Endothelial cell of umbilical vein (primary cell): ENCODE results near the gene MCM3. TPM values are rescaled to one million over a fixed set of nuclear protein-coding genes. Genes with fewer than 3 reads are reported as not detected.

Source experiments
- BruUV-seq: library from RNA; stranded (reverse); fragments of 400-500 nt; replicated peaks from 2 replicates; lab custom pipeline; 2021; lab: Mats Ljungman, UMichigan
- CTCF ChIA-PET: fragments of 300-600, 350-600 bp; sonication (Branson Sonifier 250); formaldehyde crosslinking; loops from one replicate; lab custom pipeline; 2021; ENCODE audit warnings: antibody characterized with exemption, inconsistent platforms; lab: Charles Lee
- POLR2A ChIA-PET: fragments of 300-600, 350-600 bp; sonication (Branson Sonifier 250); formaldehyde crosslinking; loops from one replicate; lab custom pipeline; 2021; ENCODE audit warnings: antibody characterized with exemption, inconsistent platforms; lab: Charles Lee
- DNase-seq: peaks from one replicate; pipeline ENCODE4 v3.0.0-alpha.2; 2011; ENCODE audit warnings: low read depth, low spot score
- FAIRE-seq: peaks from 2 replicates; lab custom pipeline; 2011; peaks lifted over from hg19 to GRCh38; lab: Jason Lieb, UNC
- H2AFZ ChIP-seq: 2 replicates; pipeline ENCODE4 v1.6.0; 2012; ENCODE audit warnings: low read depth, low read length, control low read depth, inconsistent platforms
- H3K27ac ChIP-seq: 2 replicates; pipeline ENCODE4 v1.5.1; 2011; ENCODE audit warnings: low read depth, mild to moderate bottlenecking, control low read depth, low read length, moderate library complexity; ENCODE audit not compliant: insufficient read depth
- H3K27me3 ChIP-seq, 2 experiments: 2 replicates each; pipeline versions ENCODE4 v1.6.0 to v1.6.1; 2011; ENCODE audit warnings: low read length in 2 of 2, mixed read lengths in 1 of 2; ENCODE audit not compliant: control insufficient read depth in 2 of 2, insufficient read depth in 2 of 2
- H3K36me3 ChIP-seq, 2 experiments: 2 replicates in 1 of 2; 3 replicates in 1 of 2; pipeline ENCODE4 v1.5.1; 2011; ENCODE audit warnings: low read length in 2 of 2, mild to moderate bottlenecking in 1 of 2, moderate library complexity in 1 of 2; ENCODE audit not compliant: control insufficient read depth in 2 of 2, insufficient read depth in 2 of 2; ENCODE audit errors: extremely low read depth in 1 of 2
- H3K4me1 ChIP-seq: 3 replicates; pipeline ENCODE4 v1.5.1; 2011; ENCODE audit warnings: mild to moderate bottlenecking, low read length; ENCODE audit not compliant: control insufficient read depth, insufficient read depth; ENCODE audit errors: extremely low read depth
- H3K4me2 ChIP-seq: 2 replicates; pipeline ENCODE4 v1.6.1; 2011; ENCODE audit warnings: low read length, control low read depth, mixed read lengths; ENCODE audit not compliant: insufficient read depth
- H3K4me3 ChIP-seq, 3 experiments: fragments of 200-600 bp in 1 of 3; sonication (generic), shearing (Covaris generic) in 1 of 3; replicated peaks in 1 of 3; 2 replicates each; pipeline ENCODE4 v1.5.1; 2011 to 2016; ENCODE audit warnings: control low read depth in 3 of 3, low read length in 3 of 3, mild to moderate bottlenecking in 2 of 3, inconsistent platforms in 1 of 3, low read depth in 1 of 3, moderate library complexity in 1 of 3; ENCODE audit not compliant: insufficient read depth in 1 of 3
- H3K79me2 ChIP-seq: 2 replicates; pipeline ENCODE4 v1.6.0; 2012; ENCODE audit warnings: low read length, inconsistent platforms; ENCODE audit not compliant: control insufficient read depth, insufficient read depth
- H3K9ac ChIP-seq: replicated peaks from 2 replicates; pipeline ENCODE3; 2011; ENCODE audit warnings: low read length, control low read depth; ENCODE audit not compliant: insufficient read depth; ENCODE audit errors: extremely low read depth
- H3K9me1 ChIP-seq: replicated peaks from 3 replicates; pipeline ENCODE4 v1.6.0; 2011; ENCODE audit warnings: mild to moderate bottlenecking, low read length; ENCODE audit not compliant: control insufficient read depth, insufficient read depth; ENCODE audit errors: extremely low read depth
- H3K9me3 ChIP-seq: replicated peaks from 2 replicates; pipeline ENCODE4 v1.5.1; 2012; ENCODE audit warnings: low read length, inconsistent platforms; ENCODE audit not compliant: control insufficient read depth, insufficient read depth
- H4K20me1 ChIP-seq: replicated peaks from 2 replicates; pipeline ENCODE3; 2011; ENCODE audit warnings: mild to moderate bottlenecking, low read length; ENCODE audit not compliant: control insufficient read depth, insufficient read depth; ENCODE audit errors: extremely low read depth
- JUN ChIP-seq: IDR thresholded peaks from 2 replicates; pipeline ENCODE4 v1.6.1; 2011; ENCODE audit warnings: borderline replicate concordance, low read depth; ENCODE audit not compliant: insufficient read length, insufficient read depth
- dilution Hi-C: fragments of 300-500 bp; cut with MboI; formaldehyde crosslinking; loops from one replicate; pipeline ENCODE4 v1.15.0; 2019; ENCODE audit warnings: low sequenced_read_pairs; ENCODE audit not compliant: extremely low pct_ligation_motif_present
- intact Hi-C: fragments of 100-400 bp; cut with micrococcal nuclease; formaldehyde crosslinking; loops from one replicate; pipeline ENCODE4 v1.10.0; 2022
- polyA plus RNA-seq, 4 experiments: library from polyadenylated mRNA; depleted of rRNA in 3 of 4; stranded (reverse) in 3 of 4; unstranded in 1 of 4; fragments of >200 nt; gene quantifications; 2 replicates each; pipeline versions ENCODE4 v1.2.1 to v1.2.3, GENCODE V29; 2011 to 2012; ENCODE audit warnings: missing spikeins in 1 of 4
- total RNA-seq: library from RNA; stranded (reverse); gene quantifications from 2 replicates; pipeline ENCODE4 v1.2.3, GENCODE V29; 2021
- TF ChIP-seq, protein P1 (sequence below), 2 donors: IDR thresholded peaks; 1 replicate in 1 of 2; 2 replicates in 1 of 2; pipeline ENCODE4 v1.5.1; 2011; ENCODE audit warnings: low read length in 2 of 2, mild to moderate bottlenecking in 2 of 2, moderate library complexity in 2 of 2, control low read depth in 1 of 2, inconsistent platforms in 1 of 2, low read depth in 1 of 2; ENCODE audit not compliant: insufficient read depth in 1 of 2; ENCODE audit errors: extremely low read depth in 1 of 2

The MCM3 gene
- total and polyA plus RNA-seq, 2 donors (not counting 3 experiments of a cell fraction or from before 2014, with no cell fraction given) = 57.2 to 81.6 TPM

DNA sequence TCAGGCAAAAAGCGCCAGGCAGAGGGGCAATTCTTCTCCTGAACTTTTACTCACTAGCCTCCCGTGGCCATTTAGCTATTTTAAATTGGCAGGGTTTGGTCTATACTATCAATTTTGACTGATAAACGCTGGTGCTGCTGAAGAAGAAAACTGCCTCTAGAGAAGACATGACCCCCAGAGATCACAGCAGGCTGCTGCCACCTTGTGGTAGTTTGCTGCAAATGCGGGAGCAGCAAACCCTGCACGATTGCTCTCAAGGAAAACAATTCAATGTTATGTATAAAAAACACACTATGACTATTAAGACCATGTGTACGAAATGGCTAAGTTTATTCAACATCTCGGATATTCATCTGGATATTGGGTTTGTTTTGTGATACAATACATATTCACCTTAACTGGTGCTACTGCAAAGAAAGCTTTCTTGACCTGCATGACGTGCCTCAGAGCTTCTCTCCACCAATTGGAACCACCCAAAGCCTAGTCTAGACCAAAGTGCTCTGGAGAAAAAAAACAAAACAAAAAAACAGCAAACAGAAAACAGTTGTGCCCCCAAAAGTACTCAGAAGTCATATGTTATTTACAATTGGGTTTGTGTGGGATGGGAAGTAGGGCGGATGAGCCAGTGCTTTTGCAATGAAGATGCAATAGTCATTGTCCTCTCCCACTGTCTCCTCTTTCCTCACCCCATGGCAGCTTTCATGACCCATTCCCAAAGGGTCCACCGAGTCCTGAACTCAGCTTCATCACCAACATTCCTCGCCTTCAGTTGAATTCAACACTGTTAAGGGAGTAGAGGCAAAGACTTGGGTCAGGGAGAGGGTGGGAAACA lies 20.6 kb downstream of the MCM3 start:
- H3K27ac ChIP-seq = no peak overlapping the region
- BruUV-seq = TSS peak; percentile 80
- ChIA-PET CTCF (interaction anchor here (0.7 to 4.7 kb wide), 19 partner anchors 9 to 421 kb away, joined by 3 to 47 read pairs (median 4); partner anchors contain the start of genes MCM3 and PAQR8), POLR2A (interaction anchor here (0.7 kb wide), 1 partner anchor 44 kb away, joined by 5 read pairs; no protein-coding TSS in a partner anchor)
- no peak overlapping the region for H3K9ac ChIP-seq
- H3K27me3 ChIP-seq = no peaks in the 10 kb centered on the region
- H3K36me3 ChIP-seq = peaks cover 15 to 25% of the 10 kb centered on the region in 2 experiments
- no peaks in the 10 kb centered on the region for H4K20me1 ChIP-seq
- TF ChIP-seq, protein P1, sequence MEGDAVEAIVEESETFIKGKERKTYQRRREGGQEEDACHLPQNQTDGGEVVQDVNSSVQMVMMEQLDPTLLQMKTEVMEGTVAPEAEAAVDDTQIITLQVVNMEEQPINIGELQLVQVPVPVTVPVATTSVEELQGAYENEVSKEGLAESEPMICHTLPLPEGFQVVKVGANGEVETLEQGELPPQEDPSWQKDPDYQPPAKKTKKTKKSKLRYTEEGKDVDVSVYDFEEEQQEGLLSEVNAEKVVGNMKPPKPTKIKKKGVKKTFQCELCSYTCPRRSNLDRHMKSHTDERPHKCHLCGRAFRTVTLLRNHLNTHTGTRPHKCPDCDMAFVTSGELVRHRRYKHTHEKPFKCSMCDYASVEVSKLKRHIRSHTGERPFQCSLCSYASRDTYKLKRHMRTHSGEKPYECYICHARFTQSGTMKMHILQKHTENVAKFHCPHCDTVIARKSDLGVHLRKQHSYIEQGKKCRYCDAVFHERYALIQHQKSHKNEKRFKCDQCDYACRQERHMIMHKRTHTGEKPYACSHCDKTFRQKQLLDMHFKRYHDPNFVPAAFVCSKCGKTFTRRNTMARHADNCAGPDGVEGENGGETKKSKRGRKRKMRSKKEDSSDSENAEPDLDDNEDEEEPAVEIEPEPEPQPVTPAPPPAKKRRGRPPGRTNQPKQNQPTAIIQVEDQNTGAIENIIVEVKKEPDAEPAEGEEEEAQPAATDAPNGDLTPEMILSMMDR (IDR thresholded peaks at IDR 0.05; ENCODE audit: extremely low read depth in 1 of 2, insufficient read depth in 1 of 2, low read depth in 1 of 2, low read length in 2 of 2) = peak; percentile 91 to 93
- no peak for TF ChIP-seq JUN
- peak; percentile 93 for FAIRE-seq
- H3K79me2 ChIP-seq = no peaks in the 10 kb centered on the region
- H3K9me3 ChIP-seq = no peaks in the 10 kb centered on the region
- no peaks in the 10 kb centered on the region for H3K9me1 ChIP-seq
- intact Hi-C loops (loop anchor here (1.0 kb wide), 2 partner anchors 101 to 201 kb away; no protein-coding TSS in a partner anchor), dilution Hi-C loops (loop anchor here (10.0 kb wide), 1 partner anchor 401 kb away; no protein-coding TSS in a partner anchor)
- no peak overlapping the region for H2AFZ ChIP-seq
- H3K4me3 ChIP-seq = no peak overlapping the region
- H3K4me2 ChIP-seq = no peak overlapping the region
- H3K4me1 ChIP-seq = peaks cover 6% of the 10 kb centered on the region
- peak; percentile 70 for DNase-seq
